Head of caudate nucleus (tissue), 42 donors: ENCODE data around the gene FAM81B.

Experiments used
- DNase-seq, 42 donors: peaks; one replicate each; pipeline versions ENCODE4 v3.0.0 to v3.0.0-alpha.2; 2020 to 2021; ENCODE audit warnings: mixed read lengths in 7 of 42
- intact Hi-C: fragments of 100-400 bp; cut with DNase I; formaldehyde crosslinking; loops from one replicate; pipeline ENCODE4 v1.15.0; 2022

The FAM81B gene

DNA sequence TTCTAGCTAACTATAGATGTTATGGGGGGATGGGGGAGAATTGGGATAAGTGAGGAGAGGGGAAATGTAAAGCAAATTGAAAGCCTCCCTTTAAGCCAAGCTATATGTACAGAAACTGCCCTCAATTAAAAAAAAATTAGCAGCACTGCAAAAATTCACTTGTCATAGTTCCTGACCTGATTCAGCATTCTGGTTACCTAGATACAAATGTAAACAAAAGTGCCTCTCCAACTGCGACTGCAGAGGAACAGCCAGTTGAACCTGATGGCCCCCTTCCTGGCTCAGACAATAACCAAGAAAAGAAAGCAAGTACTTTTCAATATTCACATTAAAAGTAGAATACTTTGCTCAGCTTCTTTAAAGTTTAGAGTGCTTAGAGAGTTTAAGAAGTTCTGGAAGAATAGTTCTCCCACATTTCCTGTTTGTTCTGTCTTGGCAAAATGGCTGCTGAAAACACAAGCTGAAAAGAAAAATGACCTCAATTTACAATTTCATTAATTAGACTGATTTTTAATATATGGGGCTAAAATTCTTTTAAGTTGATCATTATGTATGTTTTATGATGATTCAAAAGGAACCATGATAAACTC lies 1.5 kb downstream of the FAM81B start:
- no peak for DNase-seq
- intact Hi-C loops = no loop called here

DNA sequence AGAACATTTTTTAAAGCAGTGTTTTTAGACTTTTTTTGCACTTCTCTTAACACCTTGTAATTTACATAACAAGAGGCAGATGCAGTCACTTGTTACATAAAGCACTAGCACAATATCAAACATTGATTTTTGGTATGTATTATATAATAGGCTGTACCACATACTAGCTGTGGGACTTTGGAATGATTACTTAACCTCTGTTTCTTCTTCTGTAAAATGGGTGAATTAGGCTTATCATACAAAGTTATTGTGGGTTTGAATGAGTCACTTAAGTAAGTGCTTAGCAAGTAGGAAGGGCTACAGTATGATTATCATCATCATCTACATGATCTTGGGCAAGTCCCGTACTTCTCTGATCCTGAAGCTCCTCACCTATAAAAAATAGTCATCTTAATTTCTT lies 2.1 kb downstream of the FAM81B start:
- no peak for DNase-seq
- intact Hi-C loops = no loop called here

DNA sequence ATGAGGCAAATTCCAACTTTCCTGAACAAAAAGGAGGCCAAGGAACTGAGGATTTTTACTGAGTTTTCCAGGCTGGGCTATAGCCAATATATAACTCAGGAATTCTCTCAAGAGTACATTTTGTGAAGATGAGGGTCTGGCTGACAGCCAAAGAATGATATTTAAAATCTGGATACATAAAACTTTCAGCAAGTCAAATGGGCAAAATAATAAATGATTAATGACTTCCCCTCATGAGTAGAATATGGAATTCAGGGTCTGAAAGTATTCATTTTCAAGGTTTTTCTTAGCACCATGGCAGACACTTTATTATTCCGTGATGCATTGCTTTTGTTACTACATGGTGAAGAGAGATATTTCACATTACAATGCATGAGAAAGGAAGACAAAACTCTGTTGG lies 7.8 kb downstream of the FAM81B start:
- intact Hi-C loops = no loop called here
- DNase-seq = no peak

GRCh38 chr5:95401626-95402025 lies 10.5 kb downstream of the FAM81B start:
- intact Hi-C loops = no loop called here
- DNase-seq = no peak

DNA sequence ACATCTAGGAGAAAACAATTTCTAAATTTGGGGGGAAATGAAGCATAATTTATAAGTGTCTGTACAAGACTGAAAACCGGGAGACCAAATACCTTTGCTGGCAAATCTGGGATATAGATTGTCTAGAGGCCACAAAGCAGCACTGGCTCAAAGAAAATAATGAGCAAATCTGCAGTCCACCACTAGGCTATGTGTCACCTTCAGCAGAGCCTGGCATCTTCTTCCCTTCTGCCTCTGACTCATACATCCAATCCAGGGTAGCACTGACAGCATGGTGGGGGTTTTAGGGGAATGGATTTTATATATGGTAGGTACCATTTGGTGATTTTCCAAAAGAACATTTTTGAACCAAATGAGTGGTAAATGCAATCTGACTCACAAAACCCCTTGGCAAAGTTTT lies 12.8 kb downstream of the FAM81B start:
- no peak for DNase-seq
- intact Hi-C loops = no loop called here

DNA sequence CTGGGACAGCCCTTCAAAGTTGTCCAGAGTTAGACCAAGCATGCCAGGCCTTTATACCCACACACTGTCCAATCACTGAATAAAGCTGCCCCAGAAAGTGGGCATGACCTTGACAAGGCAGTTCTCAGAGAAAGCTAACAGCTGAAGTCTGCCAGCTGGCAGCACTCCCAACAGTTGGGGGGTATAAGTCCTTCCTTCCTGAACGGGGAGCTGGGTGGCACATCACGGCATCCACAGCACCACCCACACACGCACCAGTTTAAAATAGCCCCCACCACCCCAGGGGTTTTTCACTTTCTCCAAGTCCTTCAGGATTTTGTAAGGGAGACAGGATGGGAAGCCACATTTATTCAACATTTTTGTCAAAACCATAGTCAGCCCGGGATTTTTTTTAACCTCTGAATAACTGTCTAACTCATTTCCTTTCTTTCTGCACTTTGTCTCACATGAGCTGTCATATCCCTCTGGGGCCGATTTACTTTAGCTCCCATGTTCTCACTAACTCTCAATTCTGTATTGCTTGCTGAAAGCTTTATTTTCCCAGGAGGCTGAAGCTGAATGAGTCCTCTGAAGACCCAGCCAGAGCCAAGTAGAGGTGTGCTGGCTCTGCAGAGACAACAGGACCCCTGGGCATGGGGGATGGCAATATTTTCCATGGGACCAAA lies 15.4 kb downstream of the FAM81B start:
- DNase-seq = no peak
- intact Hi-C loops = no loop called here

GRCh38 chr5:95410279-95410678 lies 19.1 kb downstream of the FAM81B start:
- no peak for DNase-seq

GRCh38 chr5:95411474-95411873 lies 20.3 kb downstream of the FAM81B start:
- no peak for DNase-seq
- intact Hi-C loops = no loop called here

More at GRCh38 chr5:95410279-95410678, 19.1 kb downstream of the FAM81B start:
- intact Hi-C loops = no loop called here

DNA sequence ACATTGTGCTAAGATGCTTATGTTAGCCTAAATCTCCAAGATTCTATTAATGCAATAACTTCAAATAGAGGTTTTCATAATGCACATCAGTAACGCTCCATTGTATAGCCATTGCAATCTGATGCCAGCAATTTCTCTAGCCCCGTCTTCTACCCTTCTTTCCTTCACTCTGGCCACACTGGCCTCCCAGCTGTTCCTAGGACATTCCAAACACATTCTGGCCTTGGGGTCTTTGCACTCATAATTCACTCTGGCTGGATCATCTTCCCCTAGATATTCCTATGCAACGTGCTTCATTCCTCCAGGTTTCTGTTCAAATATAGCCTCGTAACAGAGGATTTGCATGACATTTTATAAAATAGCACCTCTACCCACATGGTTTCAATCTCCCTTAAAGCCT lies 23.3 kb downstream of the FAM81B start:
- DNase-seq = no peak
- intact Hi-C loops = no loop called here

DNA sequence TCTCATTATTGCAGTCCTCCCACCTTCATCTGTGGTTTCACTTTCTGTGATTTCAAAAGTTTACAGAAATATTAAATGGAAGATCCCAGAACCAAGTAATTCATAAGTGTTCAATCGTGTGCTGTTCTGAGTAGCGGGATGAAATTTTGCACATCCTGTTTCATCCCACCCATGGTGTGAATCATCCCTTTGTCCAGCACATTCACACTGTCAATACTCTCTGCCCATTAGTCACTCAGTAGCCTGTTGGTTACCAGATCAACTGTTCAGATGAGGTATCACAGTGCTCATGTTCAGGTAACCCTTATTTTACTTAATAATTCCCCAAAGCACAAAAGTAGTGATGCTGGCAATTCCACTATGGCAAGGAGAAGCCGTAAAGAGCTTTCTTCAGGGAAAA lies 26.8 kb downstream of the FAM81B start:
- intact Hi-C loops = no loop called here
- DNase-seq = no peak

DNA sequence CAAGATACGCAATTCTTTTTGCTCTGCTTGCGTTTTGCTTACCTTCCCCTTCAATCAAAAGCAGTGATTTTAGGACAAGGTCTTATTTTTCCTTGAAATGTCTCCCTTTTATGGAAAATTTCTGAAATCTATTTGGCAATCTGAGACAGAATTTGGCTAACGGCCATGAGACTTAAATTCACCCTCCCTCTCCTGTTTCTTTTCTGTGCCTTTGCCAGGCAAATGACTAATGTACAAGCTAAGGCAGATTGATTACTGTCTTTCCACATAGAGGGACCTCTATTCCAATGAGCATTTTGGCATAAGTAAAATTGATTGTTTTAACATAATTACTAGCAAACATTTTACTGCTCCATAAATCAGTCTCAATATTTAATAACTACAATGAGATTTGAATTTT lies 31.7 kb downstream of the FAM81B start:
- intact Hi-C loops = no loop called here
- DNase-seq = no peak

GRCh38 chr5:95424016-95424415 lies 32.9 kb downstream of the FAM81B start:
- no peak for DNase-seq
- intact Hi-C loops = no loop called here

- no peak for DNase-seq
- intact Hi-C loops = no loop called here
Measured at GRCh38 chr5:95424526-95424925, 33.4 kb downstream of the FAM81B start.

DNA sequence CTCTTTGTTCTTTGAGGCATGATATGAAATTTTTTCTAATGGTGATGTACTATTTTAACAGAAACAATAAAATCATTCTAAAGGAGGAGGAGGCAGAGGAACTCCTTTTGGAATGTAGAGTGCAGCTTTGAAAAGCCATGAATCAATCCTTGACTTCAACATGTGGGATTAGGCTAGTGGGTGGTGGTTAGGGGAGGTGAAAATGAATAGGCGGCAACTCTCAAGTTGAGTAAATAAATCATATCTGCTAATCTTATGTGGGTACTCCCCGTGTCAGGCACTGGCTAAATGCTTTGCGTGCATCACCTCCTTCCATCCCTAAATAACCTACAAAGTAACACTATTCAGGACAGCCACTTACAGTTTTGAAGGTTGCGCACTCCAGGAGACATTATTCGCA lies 35.1 kb downstream of the FAM81B start:
- DNase-seq = no peak
- intact Hi-C loops = no loop called here

GRCh38 chr5:95432779-95433178 lies 41.6 kb downstream of the FAM81B start:
- no peak for DNase-seq
- intact Hi-C loops = no loop called here

DNA sequence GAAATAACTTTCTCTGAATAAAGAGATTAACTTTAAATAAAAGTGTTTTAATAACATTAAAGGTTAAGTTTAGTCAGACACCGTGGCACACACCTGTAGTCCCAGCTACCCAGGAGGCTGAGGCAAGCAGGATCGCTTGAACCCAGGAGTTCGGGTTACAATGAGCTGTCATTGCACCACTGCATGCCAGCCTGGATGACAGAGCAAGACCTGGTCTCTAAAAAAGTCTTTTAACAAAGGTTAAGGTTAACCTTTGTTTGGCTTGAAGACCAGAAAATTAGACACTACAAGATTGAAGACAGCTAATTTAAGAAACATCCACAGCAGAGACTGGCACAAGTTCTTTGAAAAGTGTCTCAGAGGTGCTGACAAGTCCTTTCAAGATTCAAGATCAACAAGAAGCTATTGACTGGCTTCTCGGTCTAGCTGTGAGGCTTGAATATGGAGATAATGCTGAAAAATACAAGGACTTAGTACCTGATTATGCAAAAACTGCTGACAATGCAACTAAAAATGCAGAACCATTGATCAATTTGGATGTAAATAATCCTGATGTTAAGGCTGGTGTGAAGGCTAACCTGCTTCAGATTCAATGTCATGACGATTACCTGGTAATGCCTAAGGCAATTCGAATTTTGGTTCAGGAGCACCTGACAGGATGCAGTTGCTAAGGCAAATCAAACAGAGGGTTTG lies 48.8 kb downstream of the FAM81B start:
- no peak for DNase-seq
- intact Hi-C loops = no loop called here

GRCh38 chr5:95440825-95441224 lies 49.7 kb downstream of the FAM81B start:
- intact Hi-C loops = no loop called here
- no peak for DNase-seq

DNA sequence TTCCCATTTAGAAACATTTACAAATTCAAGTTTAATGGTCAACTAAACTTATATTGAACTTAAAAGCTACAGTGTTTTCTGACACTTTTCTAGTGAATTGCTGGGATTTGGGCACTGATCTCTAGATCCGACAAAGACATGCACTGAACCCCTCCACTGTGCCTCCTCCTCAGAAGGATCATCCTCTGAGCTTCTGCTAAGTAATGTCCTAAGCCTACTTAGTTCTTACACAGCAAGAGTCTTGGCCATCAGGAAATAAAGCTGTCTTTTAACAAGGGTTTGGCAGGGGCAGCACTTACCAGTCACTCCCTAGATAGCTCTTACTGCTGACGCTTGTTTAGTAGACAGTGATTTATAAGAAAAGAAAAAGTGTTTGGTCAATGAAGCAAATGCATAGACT lies 50.5 kb downstream of the FAM81B start:
- intact Hi-C loops = no loop called here
- DNase-seq = no peak

DNA sequence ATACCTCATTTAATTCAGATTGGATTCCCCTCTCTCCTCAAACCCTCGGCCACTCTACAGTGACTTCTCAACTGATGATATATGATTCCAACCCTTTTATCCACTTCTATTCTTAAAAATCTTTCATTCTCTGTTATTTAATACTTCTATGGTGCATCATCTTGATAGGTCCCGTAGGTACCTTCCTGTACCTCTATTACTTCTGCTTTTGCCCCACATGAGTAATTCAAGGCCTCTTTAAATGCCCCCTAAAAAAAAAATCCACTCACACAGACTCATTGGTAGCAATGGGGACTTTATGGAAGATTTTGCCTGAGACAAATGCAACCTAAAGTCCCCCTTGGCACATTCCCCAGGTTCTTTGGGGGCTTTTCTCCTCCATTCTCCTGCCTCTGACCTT lies 54.3 kb downstream of the FAM81B start:
- no peak for DNase-seq
- intact Hi-C loops = no loop called here

DNA sequence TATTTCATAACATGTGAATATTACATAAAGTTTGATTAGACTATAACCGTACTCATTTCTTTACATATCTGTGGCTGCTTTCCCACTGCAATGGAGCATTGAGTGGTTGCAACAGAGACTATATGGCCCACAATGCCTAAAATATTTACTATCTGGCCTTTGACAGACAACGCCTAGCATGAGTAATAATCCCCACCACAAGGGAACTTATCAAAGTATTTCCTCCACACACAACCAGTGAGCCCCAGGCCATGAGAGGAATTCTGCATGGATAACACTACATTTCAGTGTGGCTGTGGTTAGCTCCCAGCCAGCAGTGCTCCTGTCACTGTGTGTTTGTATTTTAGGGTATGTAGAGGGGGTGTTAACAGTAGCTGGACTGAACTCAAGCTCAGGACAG lies 54.8 kb downstream of the FAM81B start:
- intact Hi-C loops = no loop called here
- DNase-seq = no peak
